ENCODE measurements around the gene PSMD1. TPM values are rescaled to one million over a fixed set of nuclear protein-coding genes. Genes with fewer than 3 reads are reported as not detected.

PSMD1 gene
- total and polyA plus RNA-seq, 12 donors: 38.9 to 226 (median 86.3) TPM

GRCh38 chr2:231200805-231201474 is 144.3 kb downstream of the PSMD1 start:
- no peak overlapping the region for H3K4me3 ChIP-seq
- WGBS, 4 donors: 91 to 93% (median 91%) methylated on average over 3 of the region's 3 CpGs

GRCh38 chr2:231201475-231201814 is 144.8 kb downstream of the PSMD1 start:
- Histone ChIP-seq H3K9me3 (replicated peaks in 1 of 3) (no peaks in the 10 kb centered on the region), H3K36me3 (replicated peaks in 1 of 2) (no peaks in the 10 kb centered on the region), H3K4me1 (replicated peaks in 1 of 2) (peaks cover 6 to 28% of the 10 kb centered on the region in 2 donors), H3K4me3 (no peak overlapping the region), H3K27ac (no peak overlapping the region), H3K27me3 (no peaks in the 10 kb centered on the region)
- WGBS, 4 donors: 80 to 85% (median 83%) methylated on average over 4 of the region's 4 CpGs
- TF ChIP-seq CTCF (IDR thresholded peaks at IDR 0.05) (no peak), POLR2A (IDR thresholded peaks at IDR 0.05) (no peak)
- intact Hi-C loops (cut with DNase I): no loop called here
- no peak for DNase-seq

More at GRCh38 chr2:231200805-231201474, 144.3 kb downstream of the PSMD1 start:
- no peaks in the 10 kb centered on the region for H3K36me3 ChIP-seq (replicated peaks in 1 of 2)
- intact Hi-C loops (cut with DNase I): no loop called here
- no peak overlapping the region for H3K27ac ChIP-seq
- H3K4me1 ChIP-seq (replicated peaks in 1 of 2): peaks cover 6 to 28% of the 10 kb centered on the region in 2 donors
- TF ChIP-seq CTCF (IDR thresholded peaks at IDR 0.05): no peak
- TF ChIP-seq POLR2A (IDR thresholded peaks at IDR 0.05): no peak
- DNase-seq: peak in 2 of 7 donors; percentile 26 to 53
- H3K9me3 ChIP-seq (replicated peaks in 1 of 3): no peaks in the 10 kb centered on the region
- H3K27me3 ChIP-seq: no peaks in the 10 kb centered on the region

GRCh38 chr2:231203087-231203486 is 146.4 kb downstream of the PSMD1 start:
- Histone ChIP-seq H3K4me1 (replicated peaks in 1 of 2) (peaks cover 6 to 23% of the 10 kb centered on the region in 2 donors), H3K27me3 (no peaks in the 10 kb centered on the region), H3K9me3 (replicated peaks in 1 of 3) (no peaks in the 10 kb centered on the region), H3K36me3 (replicated peaks in 1 of 2) (no peaks in the 10 kb centered on the region), H3K4me3 (no peak overlapping the region), H3K27ac (no peak overlapping the region)
- DNase-seq: peak in 2 of 7 donors; percentile 4 to 10
- intact Hi-C loops (cut with DNase I): no loop called here
- WGBS, 4 donors: 88 to 95% (median 93%) methylated on average over 7 of the region's 7 CpGs
- no peak for TF ChIP-seq POLR2A (IDR thresholded peaks at IDR 0.05)
- TF ChIP-seq CTCF (IDR thresholded peaks at IDR 0.05): no peak

- no peak overlapping the region for H3K27ac ChIP-seq
- H3K36me3 ChIP-seq (replicated peaks in 1 of 2): peaks cover 0 to 10% of the 10 kb centered on the region in 2 donors
- H3K4me3 ChIP-seq: no peak overlapping the region
- no peaks in the 10 kb centered on the region for H3K27me3 ChIP-seq
- intact Hi-C loops (cut with DNase I): no loop called here
- DNase-seq: peak in 1 of 7 donors; percentile 44
- 93 to 99% (median 96%) methylated on average over 3 of the region's 3 CpGs for WGBS, 4 donors
- H3K9me3 ChIP-seq (replicated peaks in 1 of 3): no peaks in the 10 kb centered on the region
- peaks cover 6 to 21% of the 10 kb centered on the region in 2 donors for H3K4me1 ChIP-seq (replicated peaks in 1 of 2)
- TF ChIP-seq CTCF (IDR thresholded peaks at IDR 0.05) (no peak), POLR2A (IDR thresholded peaks at IDR 0.05) (no peak)
Measured at GRCh38 chr2:231204146-231204545, 147.5 kb downstream of the PSMD1 start.

All from adrenal gland (tissue), 12 donors.